K562 (cell line): ENCODE measurements around the gene CRNKL1. TPM values are rescaled to one million over a fixed set of nuclear protein-coding genes. Genes with fewer than 3 reads are reported as not detected.

Source experiments
- ATAC-seq: fragments of 200-7000 bp; cut with Tn5 transposase; 3 replicates; pipeline ENCODE4 v1.9.1; 2020; ENCODE audit warnings: moderate library complexity
- BruUV-seq: library from RNA; stranded (reverse); fragments of 400-500 nt; replicated peaks from 2 replicates; lab custom pipeline; 2021; lab: Mats Ljungman, UMichigan
- CTCF ChIA-PET: fragments of 300-600 bp; formaldehyde crosslinking; extraction: SDS; loops from one replicate; lab custom pipeline; 2021; ENCODE audit warnings: low intra/inter-chr PET ratio; lab: Yijun Ruan, JAX
- POLR2A ChIA-PET: fragments of 300-600, 350-650 bp; sonication (Branson Sonifier 250); formaldehyde crosslinking; extraction: SDS; loops from one replicate; lab custom pipeline; 2021; ENCODE audit warnings: antibody characterized with exemption, inconsistent platforms; lab: Yijun Ruan, JAX
- DNase-seq, 4 experiments: peaks; one replicate each; pipeline versions ENCODE4 v3.0.0 to v3.0.0-alpha.2; 2011 to 2018; ENCODE audit warnings: low spot score in 3 of 4, mixed read lengths in 3 of 4; ENCODE audit errors: extremely low read depth in 1 of 4
- FAIRE-seq: peaks from 2 replicates; lab custom pipeline; 2011; peaks lifted over from hg19 to GRCh38; lab: Jason Lieb, UNC
- H2AFZ ChIP-seq: 2 replicates; pipeline ENCODE4 v1.6.0; 2011; ENCODE audit warnings: low read depth, low read length, control low read depth, inconsistent platforms
- H3K27ac ChIP-seq: fragments of 200-600 bp; 3 replicates; pipeline ENCODE4 v1.8.0; 2011; ENCODE audit warnings: low read depth, mild to moderate bottlenecking, control low read depth, inconsistent platforms, low read length, moderate library complexity, mixed read lengths; ENCODE audit errors: extremely low read depth
- H3K27me3 ChIP-seq, 2 experiments: fragments of 300-600 bp in 1 of 2; 2 replicates in 1 of 2; 3 replicates in 1 of 2; pipeline versions ENCODE4 v1.6.0 to v1.8.0; 2011; ENCODE audit warnings: inconsistent platforms in 2 of 2, low read length in 2 of 2, mild to moderate bottlenecking in 1 of 2, mixed read lengths in 1 of 2, moderate library complexity in 1 of 2; ENCODE audit not compliant: control insufficient read depth in 2 of 2, insufficient read depth in 2 of 2
- H3K36me3 ChIP-seq: fragments of 300-600 bp; 3 replicates; pipeline ENCODE4 v1.8.0; 2011; ENCODE audit warnings: mild to moderate bottlenecking, low read length, inconsistent platforms; ENCODE audit not compliant: control insufficient read depth, insufficient read depth
- H3K4me1 ChIP-seq, 2 experiments: fragments of 200-600 bp in 1 of 2; replicated peaks in 1 of 2; 2 replicates in 1 of 2; 3 replicates in 1 of 2; pipeline versions ENCODE4 v1.5.1 to v1.8.0; 2011; ENCODE audit warnings: inconsistent platforms in 2 of 2, low read length in 2 of 2, mild to moderate bottlenecking in 1 of 2, mixed read lengths in 1 of 2, moderate library complexity in 1 of 2; ENCODE audit not compliant: control insufficient read depth in 2 of 2, insufficient read depth in 2 of 2
- H3K4me2 ChIP-seq: 2 replicates; pipeline ENCODE4 v1.6.1; 2011; ENCODE audit warnings: low read length, control low read depth, inconsistent platforms, mixed read lengths; ENCODE audit not compliant: insufficient read depth
- H3K4me3 ChIP-seq: fragments of 200-600 bp; sonication (generic), shearing (Covaris generic); 2 replicates; pipeline ENCODE4 v1.5.1; 2016; ENCODE audit warnings: control low read depth, inconsistent platforms
- H3K79me2 ChIP-seq: fragments of 200-600 bp; 3 replicates; pipeline ENCODE4 v1.8.0; 2011; ENCODE audit warnings: low read length, inconsistent platforms; ENCODE audit not compliant: control insufficient read depth, insufficient read depth
- H3K9ac ChIP-seq, 2 experiments: 2 replicates each; pipeline versions ENCODE4 v1.6.0 to v1.6.1; 2011; ENCODE audit warnings: low read depth in 2 of 2, low read length in 2 of 2, control low read depth in 1 of 2, inconsistent platforms in 1 of 2, mild to moderate bottlenecking in 1 of 2, mixed read lengths in 1 of 2; ENCODE audit not compliant: insufficient read depth in 1 of 2
- H3K9me1 ChIP-seq: one replicate; pipeline ENCODE4 v1.6.0; 2011; ENCODE audit warnings: inconsistent platforms, mild to moderate bottlenecking, low read length, moderate library complexity; ENCODE audit not compliant: control insufficient read depth, insufficient read depth
- H3K9me3 ChIP-seq: replicated peaks from 2 replicates; pipeline ENCODE4 v1.5.1; 2011; ENCODE audit warnings: low read depth, low read length, inconsistent platforms; ENCODE audit not compliant: control insufficient read depth, insufficient read depth
- H4K20me1 ChIP-seq: replicated peaks from 2 replicates; pipeline ENCODE4 v1.6.1; 2011; ENCODE audit warnings: low read length, inconsistent platforms, mixed read lengths; ENCODE audit not compliant: control insufficient read depth, insufficient read depth
- ATF2 ChIP-seq: sonication (generic); formaldehyde crosslinking; IDR thresholded peaks from 2 replicates; pipeline ENCODE4 v1.8.1; 2022; ENCODE audit warnings: missing genetic modification reagents
- CTCF ChIP-seq, 3 experiments: IDR thresholded peaks in 2 of 3; conservative IDR thresholded peaks in 1 of 3; 2 replicates each; pipeline ENCODE4 v1.5.1; 2011 to 2012; ENCODE audit warnings: low read length in 3 of 3, mild to moderate bottlenecking in 3 of 3, control low read depth in 2 of 3, improper control_type of control experiment in 1 of 3, inconsistent platforms in 1 of 3, low read depth in 1 of 3, mixed read lengths in 1 of 3, moderate library complexity in 1 of 3; ENCODE audit not compliant: insufficient read depth in 2 of 3
- ELK3 ChIP-seq: fragments of 450-650 bp; formaldehyde crosslinking; IDR thresholded peaks from 2 replicates; pipeline ENCODE4 v1.4.0; 2020; ENCODE audit warnings: mild to moderate bottlenecking
- EZH2 ChIP-seq: IDR thresholded peaks from 2 replicates; pipeline ENCODE4 v1.6.1; 2012; ENCODE audit warnings: low read depth, mild to moderate bottlenecking, inconsistent platforms, low read length, borderline replicate concordance
- GATA2 ChIP-seq: sonication (generic); formaldehyde crosslinking; IDR thresholded peaks from 2 replicates; pipeline ENCODE4 v1.4.0; 2020; ENCODE audit warnings: mild to moderate bottlenecking, missing genetic modification reagents
- HDAC8 ChIP-seq: fragments of 450-650 bp; IDR thresholded peaks from 2 replicates; pipeline ENCODE4 v1.6.1; 2016; ENCODE audit warnings: mild to moderate bottlenecking, missing genetic modification characterization, moderate library complexity, missing compliant biosample characterization
- HLTF ChIP-seq: fragments of 450-650 bp; IDR thresholded peaks from 2 replicates; pipeline ENCODE4 v1.6.1; 2016
- HOXB6 ChIP-seq: fragments of 250-450 bp; sonication (Bioruptor Pico); IDR thresholded peaks from 2 replicates; pipeline ENCODE4 v1.5.1; 2022; ENCODE audit warnings: mild to moderate bottlenecking, borderline replicate concordance
- KHSRP ChIP-seq: fragments of 450-650 bp; IDR thresholded peaks from 2 replicates; pipeline ENCODE4 v1.6.1; 2017
- NCOA2 ChIP-seq, 2 experiments: fragments of 450-650 bp; IDR thresholded peaks; 2 replicates each; pipeline ENCODE4 v1.6.1; 2018; ENCODE audit warnings: mild to moderate bottlenecking in 2 of 2, moderate library complexity in 1 of 2; ENCODE audit not compliant: partially characterized antibody in 2 of 2
- NFIC ChIP-seq: fragments of 450-650 bp; IDR thresholded peaks from 2 replicates; pipeline ENCODE4 v1.6.1; 2017; ENCODE audit warnings: mild to moderate bottlenecking, inconsistent platforms
- POLR2G ChIP-seq: fragments of 200-400 bp; formaldehyde crosslinking; IDR thresholded peaks from 2 replicates; pipeline ENCODE4 v1.6.1; 2017; ENCODE audit warnings: low read depth, mild to moderate bottlenecking, antibody characterized with exemption, low read length, moderate library complexity
- RCOR1 ChIP-seq, 2 experiments: IDR thresholded peaks; 2 replicates each; pipeline ENCODE4 v1.6.1; 2012; ENCODE audit warnings: low read depth in 2 of 2, low read length in 2 of 2, borderline replicate concordance in 1 of 2, improper control_type of control experiment in 1 of 2
- SMARCA4 ChIP-seq: fragments of 450-650 bp; IDR thresholded peaks from 2 replicates; pipeline ENCODE4 v1.6.1; 2016
- SMARCE1 ChIP-seq: fragments of 450-650 bp; IDR thresholded peaks from 2 replicates; pipeline ENCODE4 v1.7.1; 2016; ENCODE audit warnings: mild to moderate bottlenecking
- SPI1 ChIP-seq: IDR thresholded peaks from 2 replicates; pipeline ENCODE4 v1.6.1; 2011; ENCODE audit warnings: low read depth, low read length, control low read depth, borderline replicate concordance
- ZNF436 ChIP-seq: fragments of 250-450, 450-650 bp; sonication (Bioruptor Pico); formaldehyde crosslinking; IDR thresholded peaks from 2 replicates; pipeline ENCODE4 v1.7.0; 2020; ENCODE audit warnings: mild to moderate bottlenecking
- ZNF445 ChIP-seq: fragments of 250-450 bp; sonication (Bioruptor Pico); IDR thresholded peaks from 2 replicates; pipeline ENCODE4 v1.4.0; 2020; ENCODE audit warnings: low read depth, mild to moderate bottlenecking, moderate library complexity
- ZNF586 ChIP-seq: fragments of 450-650 bp; formaldehyde crosslinking; conservative IDR thresholded peaks from 2 replicates; pipeline ENCODE4 v1.4.0; 2020; ENCODE audit warnings: mild to moderate bottlenecking, moderate library complexity
- ZSCAN29 ChIP-seq: fragments of 450-650 bp; IDR thresholded peaks from 2 replicates; pipeline ENCODE4 v1.6.1; 2017
- WGBS: fragments of 100-300 bp; shearing (Covaris generic); methylation state at CpG from one replicate; pipeline ENCODE4 v1.1.6; 2016; ENCODE audit warnings: low coverage, mixed read lengths; ENCODE audit not compliant: insufficient coverage; ENCODE audit errors: missing lambda C conversion rate; 5-methylcytosine and 5-hydroxymethylcytosine counted together
- in situ Hi-C: fragments of 300-500 bp; cut with MboI; formaldehyde crosslinking; loops from 4 replicates; pipeline ENCODE4 v1.15.0; 2018; ENCODE audit warnings: inconsistent platforms, mixed read lengths
- intact Hi-C: fragments of 100-400 bp; cut with micrococcal nuclease; formaldehyde crosslinking; loops from 2 replicates; pipeline ENCODE4 v1.14.2; 2022
- polyA plus RNA-seq, 8 experiments: library from polyadenylated mRNA; depleted of rRNA in 4 of 8; stranded (reverse) in 5 of 8; unstranded in 3 of 8; fragments of >200 nt; fragmentation: Nextera tagmentation in 2 of 8; fragmentation: Illumina TruSeq in 1 of 8; extraction: Ambion mirVana in 2 of 8; extraction: Trizol in 1 of 8; gene quantifications; 2 replicates each; pipeline versions ENCODE4 v1.2.1 to v1.2.3, GENCODE V29; 2011 to 2014; ENCODE audit warnings: inconsistent platforms in 1 of 8, missing spikeins in 1 of 8
- total RNA-seq, 7 experiments: library from RNA; depleted of rRNA in 6 of 7; stranded (reverse); fragments of >200 nt in 6 of 7; fragmentation: Illumina TruSeq in 2 of 7; extraction: Trizol in 2 of 7; gene quantifications; 2 replicates each; pipeline versions ENCODE4 v1.2.1 to v1.2.3, GENCODE V29; 2011 to 2021; ENCODE audit warnings: low replicate concordance in 1 of 7

The CRNKL1 gene
- total and polyA plus RNA-seq, 9 of the 15 experiments (the other 6 are each of a cell fraction or from before 2014, with no cell fraction given): 8.1 to 17.0 (median 11.7) TPM

GRCh38 chr20:20051767-20052073, 546 bp downstream of the CRNKL1 start:
- Histone ChIP-seq H3K27me3 (no peaks in the 10 kb centered on the region), H4K20me1 (no peaks in the 10 kb centered on the region), H3K4me1 (peaks cover 0 to 6% of the 10 kb centered on the region in 2 experiments; a peak in 1 of 5 replicates), H3K9ac (peak overlapping the region; percentile 82 to 92), H3K4me3 (peak overlapping the region; percentile 97), H3K9me1 (no peaks in the 10 kb centered on the region), H2AFZ (peak overlapping the region; percentile 94), H3K36me3 (peaks cover 31% of the 10 kb centered on the region), H3K27ac (peak overlapping the region; percentile 77), H3K79me2 (peaks cover 16% of the 10 kb centered on the region), H3K4me2 (peak overlapping the region; percentile 85), H3K9me3 (no peaks in the 10 kb centered on the region)
- no TSS peak for BruUV-seq
- in situ Hi-C loops: no loop called here
- intact Hi-C loops: no loop called here
- TF ChIP-seq KHSRP (no peak), NFIC (no peak), EZH2 (no peak), RCOR1 (IDR thresholded peaks at IDR 0.05; ENCODE audit: borderline replicate concordance in 1 of 2, low read depth in 2 of 2, low read length in 2 of 2) (no peak), ATF2 (CRISPR knock-in tag) (no peak), POLR2G (no peak), ZNF436 (no peak), ZSCAN29 (no peak), HDAC8 (tag) (no peak), SMARCA4 (no peak), ZNF445 (CRISPR knock-in tag) (no peak), HLTF (no peak), ZNF586 (CRISPR knock-in tag) (no peak), CTCF (IDR thresholded peaks at IDR 0.05 in 2 of 3, conservative IDR thresholded peaks at IDR 0.05 in 1 of 3; ENCODE audit: insufficient read depth in 2 of 3, low read depth in 1 of 3, low read length in 3 of 3) (no peak), SMARCE1 (no peak), HOXB6 (CRISPR knock-in tag) (no peak), NCOA2 (IDR thresholded peaks at IDR 0.05; ENCODE audit: partially characterized antibody in 2 of 2) (no peak), ELK3 (CRISPR knock-in tag) (no peak), GATA2 (CRISPR knock-in tag) (no peak), SPI1 (no peak)
- no peak for FAIRE-seq
- 3% methylated on average over 8 of the region's 13 CpGs for WGBS
- peak; percentile 71 for ATAC-seq
- POLR2A ChIA-PET: interaction anchor here (1.4 kb wide), 1 partner anchor 8 kb away, joined by 5 read pairs; no protein-coding TSS in a partner anchor
- CTCF ChIA-PET: no interaction called here
- no peak for DNase-seq
